Myocyte (in vitro differentiated cells): ENCODE data around the gene SEMA5B. TPM values are rescaled to one million over a fixed set of nuclear protein-coding genes. Genes with fewer than 3 reads are reported as not detected.
A peak's percentile ranks its signal among the peaks of the same experiment; 100 is the strongest.

Experiments used
- DNase-seq: peaks from one replicate; pipeline ENCODE4 v3.0.0-alpha.2; 2012; ENCODE audit warnings: low read depth
- total RNA-seq: library from RNA; depleted of rRNA; stranded (reverse); fragments of >200 nt; gene quantifications from 2 replicates; pipeline ENCODE4 v1.2.3, GENCODE V29; 2014

SEMA5B gene
- total RNA-seq, 1 donor from 2014 or later = 0.08 TPM

DNA sequence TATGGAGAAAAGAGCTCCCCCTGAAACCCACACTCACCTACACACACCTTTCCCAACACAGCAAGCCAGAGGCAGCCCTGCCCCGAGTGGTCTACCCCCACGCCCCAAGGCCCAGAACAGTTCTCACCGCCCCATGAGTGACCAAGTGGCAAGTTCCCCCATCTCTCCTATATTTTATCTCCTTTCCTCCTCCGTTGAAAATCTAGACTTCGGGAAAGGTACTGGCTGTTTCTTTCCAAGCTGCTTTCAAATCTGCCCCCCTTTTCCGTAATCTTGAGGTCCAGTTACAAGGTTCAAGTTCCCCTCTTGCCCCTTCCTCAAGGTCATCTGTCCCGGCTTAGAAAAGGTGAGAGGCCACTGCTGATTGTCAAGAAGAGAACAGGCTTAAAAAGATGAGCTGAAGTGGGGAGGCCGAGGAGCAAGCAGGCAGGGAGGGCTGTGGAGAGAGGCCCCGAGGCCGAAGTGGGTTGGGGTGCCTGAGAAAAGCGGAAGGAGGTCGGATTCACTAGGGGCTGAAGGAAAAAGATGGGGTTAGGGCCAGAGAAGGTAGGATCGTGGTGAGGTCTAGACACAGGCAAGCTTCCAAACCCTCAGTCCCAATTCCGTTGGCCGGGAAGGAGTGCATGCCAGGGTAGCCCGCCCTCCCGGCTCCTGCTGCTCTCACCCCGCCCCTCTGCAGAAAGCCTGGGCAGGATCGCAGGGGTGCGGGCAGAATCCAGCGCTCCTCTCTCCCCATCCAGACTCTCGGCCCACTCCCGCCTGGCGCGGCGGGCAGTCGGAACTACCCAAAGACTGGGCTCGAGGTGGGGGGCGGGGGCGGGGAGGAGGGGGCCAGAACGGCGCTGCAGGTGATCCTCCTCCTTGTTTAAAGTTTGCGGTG is 1.7 kb downstream of the SEMA5B start:
- no peak for DNase-seq

DNA sequence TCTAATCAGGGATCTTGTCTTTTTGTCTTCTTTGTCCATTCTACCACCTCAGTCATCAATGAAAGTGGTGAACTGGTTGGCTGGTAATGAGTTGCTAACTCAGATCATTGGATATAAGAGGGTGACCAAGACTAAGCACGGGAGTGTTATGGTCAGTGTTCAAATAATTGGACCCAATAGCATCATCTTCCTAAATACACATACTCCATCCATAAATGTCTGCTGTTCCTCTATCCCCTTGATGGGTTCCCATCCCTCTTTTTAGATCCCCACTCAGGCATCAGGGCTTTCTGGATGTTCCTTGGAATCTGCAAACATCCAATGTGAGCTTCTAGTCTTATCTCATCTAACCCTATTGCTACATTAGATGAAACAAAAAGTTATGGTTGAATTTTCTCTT is 3.5 kb downstream of the SEMA5B start:
- DNase-seq = no peak

DNA sequence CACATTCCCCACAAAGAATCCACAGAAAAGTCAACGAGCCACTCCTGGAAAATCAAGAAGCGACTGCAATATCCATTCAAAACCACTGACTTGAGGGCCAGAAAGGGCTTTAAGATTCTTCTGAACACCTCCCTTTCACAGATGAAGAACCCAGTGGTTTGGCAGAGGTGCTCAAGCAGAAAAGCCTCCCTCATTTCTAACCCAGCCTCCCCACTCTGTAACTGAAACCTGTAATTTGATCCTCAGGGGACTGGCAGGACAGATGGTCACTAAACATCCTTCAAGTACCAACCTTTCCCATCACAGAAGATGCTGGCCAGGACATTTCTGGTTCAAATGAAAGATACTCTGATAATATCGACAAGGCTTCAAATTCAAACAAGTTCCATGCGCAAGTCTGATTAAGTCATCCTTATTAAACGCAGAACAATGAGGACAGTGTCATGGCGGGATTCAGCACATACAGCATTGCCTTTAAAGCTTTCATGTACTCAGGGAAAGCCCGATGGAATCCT is 5.5 kb downstream of the SEMA5B start:
- no peak for DNase-seq

DNA sequence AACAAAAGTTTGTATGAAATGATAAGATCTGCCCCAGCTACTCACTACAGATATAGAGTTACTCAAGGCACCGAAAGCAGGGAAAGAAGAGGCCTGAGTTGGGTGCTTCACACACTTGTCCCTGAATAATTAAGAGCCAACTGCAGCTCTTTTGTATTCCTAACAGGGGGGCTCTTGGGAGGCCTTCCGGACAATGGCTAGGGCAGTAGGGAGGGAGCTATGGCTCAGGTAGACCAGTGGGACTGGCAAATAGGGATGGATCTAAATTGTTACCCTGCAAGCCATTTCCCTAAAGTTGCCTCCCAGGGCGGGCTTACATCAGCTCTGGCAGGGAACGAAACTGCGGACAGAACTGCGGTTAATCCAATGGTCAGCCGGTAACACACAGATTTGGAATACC is 6.2 kb downstream of the SEMA5B start:
- DNase-seq = no peak

DNA sequence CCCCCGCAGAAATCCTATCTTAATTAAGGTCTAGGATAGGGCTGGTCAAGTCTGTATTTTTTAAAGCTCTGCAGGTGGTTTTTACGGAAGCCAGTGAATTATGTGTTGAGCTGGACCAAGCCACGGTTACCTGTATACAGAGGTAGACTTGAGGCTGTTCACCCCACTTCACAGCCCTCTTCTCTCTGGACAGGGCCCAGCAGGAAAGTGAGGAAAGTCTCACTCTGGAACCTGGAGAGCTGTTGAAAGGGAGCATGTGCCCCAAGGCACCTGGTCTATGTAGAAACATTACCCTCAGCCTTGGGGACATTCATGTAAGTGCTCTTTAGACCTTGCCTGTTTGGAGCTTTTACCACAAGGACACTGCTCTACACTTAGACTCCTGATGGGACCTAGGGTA is 6.9 kb downstream of the SEMA5B start:
- DNase-seq = no peak

GRCh38 chr3:123019591-123019990 is 8.0 kb downstream of the SEMA5B start:
- no peak for DNase-seq

GRCh38 chr3:123019161-123019560 is 8.4 kb downstream of the SEMA5B start:
- DNase-seq = no peak

DNA sequence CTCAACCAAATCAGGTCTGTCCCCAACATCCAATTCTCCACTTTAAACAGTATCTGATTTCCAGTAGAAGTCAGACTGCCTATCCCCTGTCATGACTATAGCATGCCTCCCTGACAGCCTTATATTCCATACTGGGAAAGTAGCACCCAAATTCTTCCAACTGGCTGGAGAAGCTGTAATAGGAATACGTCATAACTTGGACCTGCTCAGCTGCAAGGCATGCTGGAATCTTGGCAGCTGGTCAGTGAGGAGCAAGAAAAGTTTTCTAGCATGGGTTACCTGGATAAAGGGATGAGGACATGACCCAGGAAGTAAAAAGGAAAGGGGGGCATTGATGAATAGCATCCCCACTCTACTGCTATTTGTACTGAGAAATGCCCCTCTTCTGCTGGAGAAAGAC is 8.9 kb downstream of the SEMA5B start:
- DNase-seq = no peak

GRCh38 chr3:123015596-123015995 is 12.0 kb downstream of the SEMA5B start:
- no peak for DNase-seq

- peak; percentile 75 for DNase-seq
Observed at GRCh38 chr3:123013876-123014275, 13.7 kb downstream of the SEMA5B start.

DNA sequence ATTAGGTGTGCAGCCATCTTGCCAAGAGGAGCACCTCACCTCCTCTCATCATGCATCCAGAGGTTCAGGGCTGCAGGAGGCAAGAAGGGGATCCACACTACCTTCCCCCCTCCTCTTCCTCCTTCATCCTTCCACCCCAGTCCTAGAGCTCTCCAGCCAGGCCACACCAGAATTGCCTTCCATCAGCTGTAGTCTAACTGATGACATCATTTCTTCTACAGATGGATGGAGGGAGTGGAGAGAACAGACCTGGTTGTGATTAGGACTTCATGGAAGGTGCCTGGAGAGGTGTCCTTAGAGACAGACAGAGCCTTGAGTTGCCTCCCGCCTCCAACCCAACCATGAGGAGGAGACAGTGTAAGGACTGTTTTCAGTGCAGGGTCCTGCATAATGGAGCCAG is 14.9 kb downstream of the SEMA5B start:
- DNase-seq = no peak

DNA sequence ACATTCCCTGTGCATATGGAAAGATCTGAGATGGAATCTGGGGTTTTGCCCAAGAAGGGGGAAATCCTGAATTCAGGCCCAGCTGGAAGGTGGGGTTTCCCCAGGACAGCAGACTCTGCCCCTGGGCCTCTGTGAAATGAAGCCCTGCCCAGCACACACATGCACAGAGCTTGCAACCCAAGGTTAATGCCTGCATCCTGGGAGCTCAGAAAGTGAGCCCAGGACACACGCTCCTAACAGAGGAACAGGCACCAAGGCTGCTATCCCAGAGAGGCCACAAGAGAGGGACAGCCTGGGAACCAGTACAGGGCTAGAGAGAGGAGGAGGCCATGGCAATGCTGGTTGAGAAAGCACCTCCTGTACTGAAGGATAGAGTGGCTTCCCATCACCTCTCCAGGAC is 16.1 kb downstream of the SEMA5B start:
- DNase-seq = no peak

GRCh38 chr3:123008840-123009239 is 18.7 kb downstream of the SEMA5B start:
- DNase-seq = no peak

GRCh38 chr3:123006609-123007008 is 21.0 kb downstream of the SEMA5B start:
- DNase-seq = peak; percentile 55

DNA sequence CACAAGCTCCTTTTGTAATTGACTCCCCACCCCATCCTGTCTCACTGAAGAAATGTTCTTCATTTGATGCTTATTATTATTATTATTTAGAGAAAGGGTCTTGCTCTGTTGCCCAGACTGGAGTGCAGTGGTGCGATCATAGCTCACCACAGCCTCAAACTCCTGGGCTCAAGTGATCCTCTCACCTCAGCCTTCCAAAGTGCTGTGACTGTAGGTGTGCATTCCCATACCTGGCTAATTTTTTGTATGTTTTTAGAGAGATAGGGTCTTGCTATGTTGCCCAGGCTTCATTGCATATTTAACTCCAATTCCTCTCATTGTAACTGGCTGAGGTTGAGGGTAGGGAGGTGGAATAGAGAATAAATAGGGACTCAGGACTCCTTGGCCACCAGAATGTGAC is 22.3 kb downstream of the SEMA5B start:
- no peak for DNase-seq

DNA sequence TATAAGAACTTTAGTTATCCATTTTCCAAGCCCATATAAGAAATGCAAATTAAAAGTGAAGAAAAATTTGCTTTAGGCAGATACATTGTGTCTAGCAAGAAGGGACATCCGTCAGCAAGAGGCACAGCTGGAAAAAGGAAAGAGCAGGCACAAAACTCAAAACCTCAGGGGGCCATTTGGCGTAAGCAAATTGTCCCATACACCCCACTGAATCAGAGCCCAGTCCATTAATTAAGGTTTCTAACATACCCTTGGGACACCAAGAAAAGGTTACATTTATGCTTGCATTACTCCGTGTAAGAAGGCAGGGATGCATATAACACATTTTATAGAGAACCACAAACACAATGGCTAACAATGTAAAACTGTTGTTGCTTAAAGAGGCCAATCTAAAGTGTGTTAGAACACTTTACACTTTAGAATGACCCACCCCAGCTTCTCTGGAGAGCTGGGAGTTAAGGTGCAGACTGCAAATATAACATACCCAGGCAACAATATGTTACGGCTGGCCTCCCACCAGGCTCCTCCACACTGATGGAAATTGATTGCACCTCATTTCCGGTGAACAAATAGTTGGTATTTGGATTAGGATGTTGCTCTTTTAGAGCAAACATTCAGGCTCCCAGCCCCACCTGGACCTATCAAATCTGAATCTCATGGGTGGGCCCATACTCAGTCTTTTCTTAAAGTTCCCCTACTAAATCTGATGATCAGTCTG is 23.2 kb downstream of the SEMA5B start:
- DNase-seq = no peak

GRCh38 chr3:123002749-123003497 is 24.6 kb downstream of the SEMA5B start:
- no peak for DNase-seq

GRCh38 chr3:123002100-123002748 is 25.3 kb downstream of the SEMA5B start:
- DNase-seq = no peak

GRCh38 chr3:122998856-122999255 is 28.7 kb downstream of the SEMA5B start:
- DNase-seq = no peak

GRCh38 chr3:122998206-122998605 is 29.4 kb downstream of the SEMA5B start:
- DNase-seq = no peak

GRCh38 chr3:122996038-122996580 is 31.5 kb downstream of the SEMA5B start:
- DNase-seq = no peak
